ENCODE data around the gene DDX6.
A peak's percentile ranks its signal among the peaks of the same experiment; 100 is the strongest.
"Not testable (repeated sequence)": the region's sequence is repeated elsewhere in the genome, so short reads cannot be mapped to it uniquely, and the experiment has no call there.

Gene DDX6
- total RNA-seq = 482 to 638 reads per million in 2 donors

- DNase-seq = peak; percentile 86
Observed at GRCh38 chr11:118791111-118791960, at the start of gene DDX6. Gene DDX6, minus strand, starts transcription at chr11:118791164. Its CDS starts 4,913 bp downstream, at chr11:118786251.

GRCh38 chr11:118838905-118839553, 48.1 kb upstream of the DDX6 start:
- no peak for DNase-seq

- DNase-seq = no peak
Observed at GRCh38 chr11:118837868-118838267, 46.9 kb upstream of the DDX6 start.

GRCh38 chr11:118834427-118835028, 43.6 kb upstream of the DDX6 start:
- DNase-seq = no peak

GRCh38 chr11:118827118-118827517, 36.2 kb upstream of the DDX6 start:
- no peak for DNase-seq

- not testable (repeated sequence) for DNase-seq
Observed at GRCh38 chr11:118822936-118823510, 32.1 kb upstream of the DDX6 start.

GRCh38 chr11:118820412-118821357, 29.7 kb upstream of the DDX6 start:
- DNase-seq = no peak

GRCh38 chr11:118820025-118820379, 29.0 kb upstream of the DDX6 start:
- not testable (repeated sequence) for DNase-seq

- no peak for DNase-seq
Observed at GRCh38 chr11:118819334-118820024, 28.5 kb upstream of the DDX6 start.

GRCh38 chr11:118818130-118818529, 27.2 kb upstream of the DDX6 start:
- DNase-seq = no peak

GRCh38 chr11:118813551-118813950, 22.6 kb upstream of the DDX6 start:
- DNase-seq = no peak

GRCh38 chr11:118812485-118812884, 21.5 kb upstream of the DDX6 start:
- DNase-seq = no peak

GRCh38 chr11:118807800-118808778, 17.1 kb upstream of the DDX6 start:
- no peak for DNase-seq

- no peak for DNase-seq
Observed at GRCh38 chr11:118806400-118806799, 15.4 kb upstream of the DDX6 start.

- DNase-seq = no peak
Observed at GRCh38 chr11:118804094-118804493, 13.1 kb upstream of the DDX6 start.

GRCh38 chr11:118799372-118799771, 8.4 kb upstream of the DDX6 start:
- DNase-seq = no peak

GRCh38 chr11:118797510-118797909, 6.5 kb upstream of the DDX6 start:
- no peak for DNase-seq

GRCh38 chr11:118792570-118793124, 1.7 kb upstream of the DDX6 start:
- DNase-seq = peak; percentile 36

GRCh38 chr11:118791961-118792569, 1.1 kb upstream of the DDX6 start:
- DNase-seq = peak; percentile 27

All from T-helper 9 cell (primary cell).